HG03521 (cell line): ENCODE measurements around the gene TP63.

Source experiments
- ATAC-seq: cut with Tn5 transposase; IDR thresholded peaks from one replicate; pipeline ENCODE4 v1.9.1; 2021; ENCODE audit warnings: mild to moderate bottlenecking, moderate library complexity; ENCODE audit not compliant: unreplicated experiment

TP63 gene

GRCh38 chr3:189680723-189681122, 49.5 kb downstream of the TP63 start:
- ATAC-seq = no peak

DNA sequence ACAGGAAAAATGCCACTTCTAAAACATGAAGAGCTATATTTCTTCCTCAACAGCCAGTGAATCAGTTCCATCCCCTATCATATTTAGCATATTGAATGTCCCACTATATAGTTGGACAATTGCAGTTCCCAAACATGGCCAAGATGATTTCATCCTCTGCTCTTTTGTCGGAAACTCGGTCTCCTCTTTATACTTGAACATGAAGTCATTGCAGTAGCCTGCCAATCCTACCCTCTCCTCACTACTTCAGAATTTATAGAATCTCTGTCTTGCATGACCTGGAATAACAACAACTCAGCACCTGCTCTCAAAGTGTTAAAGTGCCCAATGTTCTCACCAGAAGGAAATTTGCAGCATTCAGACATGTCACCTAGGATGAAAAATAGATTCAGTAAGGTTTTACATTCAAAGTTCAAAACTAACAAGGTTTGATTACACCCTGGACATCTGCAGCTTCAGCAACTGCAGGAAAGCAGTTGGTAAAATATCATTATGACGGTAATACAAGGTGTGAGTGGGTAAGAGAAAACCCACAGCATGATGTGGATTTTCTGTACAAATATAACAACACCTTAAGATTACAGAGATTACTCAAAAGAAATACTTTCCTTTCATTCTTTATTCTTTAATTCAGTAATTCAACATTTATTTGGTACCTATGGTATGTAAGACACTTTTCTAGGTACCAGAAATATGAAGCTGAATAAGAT, 52.5 kb downstream of the TP63 start:
- no peak for ATAC-seq

- no peak for ATAC-seq
These were observed 53.1 kb downstream of the TP63 start for GRCh38 chr3:189684317-189684716.

GRCh38 chr3:189685291-189685690, 54.1 kb downstream of the TP63 start:
- no peak for ATAC-seq

- no peak for ATAC-seq
These were observed 54.7 kb downstream of the TP63 start for GRCh38 chr3:189685860-189686259.

DNA sequence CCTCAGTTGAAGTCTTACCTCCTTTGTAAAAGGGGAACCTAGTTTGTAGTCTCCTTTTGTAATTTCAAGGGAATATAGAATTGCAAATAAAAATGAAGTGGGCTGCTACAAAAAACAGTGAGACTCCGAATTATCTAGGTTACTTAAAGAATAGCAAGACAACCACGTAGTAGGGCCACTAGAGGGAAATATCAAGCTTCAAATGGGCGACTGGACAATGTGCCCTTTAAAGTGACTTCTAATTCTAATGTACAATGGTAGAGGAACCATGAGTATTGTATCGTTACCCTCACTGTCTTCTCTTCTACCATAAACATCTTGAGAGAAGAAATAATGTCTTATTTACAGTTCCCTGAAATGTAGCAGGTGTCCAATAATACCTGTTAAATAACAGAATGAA, 56.3 kb downstream of the TP63 start:
- no peak for ATAC-seq

DNA sequence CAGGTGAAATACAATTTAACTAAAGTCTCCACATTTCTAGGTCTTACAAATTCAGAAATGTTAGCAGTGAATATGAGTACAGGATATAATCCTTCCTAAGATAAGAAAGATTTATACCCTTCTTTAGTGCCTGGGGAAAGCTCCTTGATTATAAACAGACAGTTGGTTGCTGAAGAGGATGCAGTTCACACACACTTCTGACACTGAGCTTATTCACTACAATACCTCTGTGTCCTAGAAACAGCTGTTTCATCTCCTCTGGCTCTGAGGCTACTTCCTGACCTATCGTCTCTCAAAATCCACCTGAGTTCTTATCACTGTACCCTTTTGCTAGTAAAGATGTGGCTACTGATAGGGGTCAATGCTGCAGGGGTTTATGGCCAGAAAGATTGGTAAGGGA, 57.1 kb downstream of the TP63 start:
- no peak for ATAC-seq

DNA sequence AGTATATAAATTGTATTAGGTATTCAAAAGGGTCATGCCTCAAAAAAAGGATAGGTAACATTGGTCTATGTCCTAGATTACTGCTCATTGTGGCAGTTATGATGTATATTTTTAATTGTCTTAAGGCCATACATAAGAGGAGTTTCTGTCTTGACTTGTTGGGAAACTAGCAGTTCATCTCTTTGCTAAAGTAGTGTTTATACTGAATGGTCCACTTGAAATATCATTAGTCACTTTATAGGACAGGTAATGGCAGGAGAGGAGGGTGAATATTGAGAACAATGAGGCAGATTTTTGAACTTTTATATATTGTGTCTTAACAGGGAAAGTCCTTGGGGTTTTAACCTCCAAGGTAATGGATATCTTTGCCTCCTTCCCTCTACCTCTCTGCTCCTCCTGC, 58.4 kb downstream of the TP63 start:
- ATAC-seq = no peak

- no peak for ATAC-seq
These were observed 59.0 kb downstream of the TP63 start for GRCh38 chr3:189690237-189690636.

GRCh38 chr3:189690672-189691071, 59.5 kb downstream of the TP63 start:
- ATAC-seq = no peak

DNA sequence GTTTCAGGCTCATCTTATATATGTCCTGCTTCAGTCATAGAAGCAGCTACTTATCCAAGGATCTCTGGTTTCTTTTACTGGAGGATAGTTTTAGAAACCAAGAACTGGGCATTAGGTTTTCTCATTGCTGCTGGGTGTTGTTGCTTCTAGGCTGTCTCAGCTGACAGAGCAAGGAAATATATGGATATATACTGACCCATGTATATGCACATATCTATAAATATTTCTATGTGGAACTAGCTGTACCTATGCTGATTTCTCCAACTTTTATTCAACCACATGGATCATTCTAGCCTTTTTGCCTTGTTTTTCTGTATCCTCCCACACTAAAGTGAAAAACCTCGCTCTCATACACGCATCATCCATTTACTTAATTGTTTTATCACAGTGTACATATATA, 64.2 kb downstream of the TP63 start:
- no peak for ATAC-seq

DNA sequence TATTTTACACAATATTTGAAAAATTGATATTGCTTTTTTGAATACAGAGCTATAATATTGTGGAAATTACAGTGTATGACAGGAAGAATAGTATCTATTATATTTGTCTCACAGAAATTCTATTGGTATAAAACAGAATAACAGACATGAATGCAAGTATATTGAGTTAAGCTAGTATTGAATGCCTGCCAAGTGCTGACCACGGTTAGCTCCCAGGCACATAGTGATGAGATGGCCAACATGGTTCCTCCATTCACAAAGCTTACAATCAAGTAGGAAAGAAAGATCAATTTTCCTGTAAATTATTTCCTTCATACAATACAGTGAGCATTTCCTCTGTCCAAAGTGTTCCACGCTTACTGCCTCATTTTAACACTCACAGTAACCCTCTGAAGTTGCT, 67.6 kb downstream of the TP63 start:
- no peak for ATAC-seq

GRCh38 chr3:189699885-189700284, 68.7 kb downstream of the TP63 start:
- no peak for ATAC-seq

GRCh38 chr3:189702066-189702646, 71.0 kb downstream of the TP63 start:
- ATAC-seq = no peak

- no peak for ATAC-seq
These were observed 72.7 kb downstream of the TP63 start for GRCh38 chr3:189703865-189704264.

DNA sequence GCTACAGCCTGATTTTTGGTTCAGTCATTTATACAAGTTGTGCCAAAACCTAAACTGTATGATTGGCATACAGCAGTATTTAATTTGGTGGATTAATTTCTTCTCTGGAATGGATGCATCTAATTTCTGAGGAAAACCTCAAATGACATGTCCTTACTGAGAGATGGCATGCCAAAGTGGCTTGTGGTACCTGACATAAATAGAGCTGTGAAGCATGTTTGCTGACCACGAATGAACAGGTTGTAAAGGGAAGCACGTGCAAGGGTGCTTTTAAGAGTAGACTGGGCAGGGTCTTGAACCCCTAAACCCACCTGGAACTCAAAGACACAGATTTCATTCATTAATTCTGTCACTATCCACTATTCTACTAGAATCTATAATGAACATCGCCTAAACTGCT, 77.2 kb downstream of the TP63 start:
- no peak for ATAC-seq

DNA sequence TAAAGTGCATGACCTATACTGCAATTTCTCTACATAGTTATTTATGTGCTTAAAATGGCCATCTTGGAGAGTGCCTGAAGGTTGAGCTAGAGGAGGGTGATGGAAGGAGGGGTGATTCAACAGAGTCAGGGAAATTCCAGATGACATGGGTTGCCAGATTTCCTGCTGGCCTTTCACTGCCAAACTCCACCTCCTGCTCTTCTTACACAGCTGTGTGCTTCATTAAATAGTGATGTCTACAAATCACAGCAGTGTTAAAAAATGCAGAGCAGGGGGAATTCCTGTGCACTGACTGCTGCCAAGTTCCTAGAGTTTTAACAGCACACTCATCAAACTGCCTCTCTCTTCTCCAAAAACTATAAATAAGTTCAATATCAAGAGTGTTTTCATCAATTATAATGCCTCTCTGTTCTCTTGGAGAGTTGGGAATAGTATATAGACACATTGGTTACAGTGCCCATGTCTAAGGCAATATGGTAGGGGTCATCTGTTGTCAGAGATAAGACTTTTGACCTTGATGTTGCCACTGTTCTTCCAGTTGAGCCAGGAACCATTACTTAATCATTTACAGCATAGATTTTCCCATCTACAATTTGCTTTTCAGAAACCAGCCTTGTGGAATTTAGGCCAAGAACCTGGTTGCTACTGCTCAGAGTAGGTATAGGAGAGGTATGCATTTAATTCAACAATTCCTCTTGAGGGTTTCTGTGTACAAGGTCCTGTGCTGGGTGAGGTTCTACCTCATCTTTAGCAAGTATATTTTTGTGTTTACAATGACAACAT, 79.6 kb downstream of the TP63 start:
- ATAC-seq = no peak

DNA sequence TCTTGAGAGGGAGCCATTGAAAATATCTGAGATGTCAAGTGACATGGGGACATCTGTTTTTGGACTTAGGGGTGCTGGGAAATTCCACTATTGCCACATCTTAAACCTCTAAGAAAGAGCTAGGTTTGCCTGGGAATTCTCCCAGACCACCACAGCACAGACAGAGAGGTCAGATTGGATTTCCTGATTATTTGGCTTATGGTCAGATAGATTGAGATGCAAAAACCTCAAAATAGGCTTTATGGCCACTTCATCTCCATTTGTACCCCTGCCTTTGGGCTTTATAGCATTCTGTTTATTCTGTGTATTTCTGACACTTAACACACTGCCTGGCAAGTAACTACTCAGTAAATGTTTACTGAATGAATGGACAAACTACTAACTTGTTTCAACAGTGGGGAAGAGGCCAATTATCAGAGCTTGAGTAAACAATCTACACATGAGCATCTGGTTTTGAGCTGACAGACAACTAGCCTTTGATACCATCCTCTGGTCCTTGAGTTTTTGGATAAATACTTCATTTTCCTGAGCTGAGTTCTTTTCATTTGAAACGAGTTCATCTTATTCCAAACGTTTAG, 81.8 kb downstream of the TP63 start:
- no peak for ATAC-seq

GRCh38 chr3:189714991-189715961, 84.1 kb downstream of the TP63 start:
- ATAC-seq = peak; percentile 34

DNA sequence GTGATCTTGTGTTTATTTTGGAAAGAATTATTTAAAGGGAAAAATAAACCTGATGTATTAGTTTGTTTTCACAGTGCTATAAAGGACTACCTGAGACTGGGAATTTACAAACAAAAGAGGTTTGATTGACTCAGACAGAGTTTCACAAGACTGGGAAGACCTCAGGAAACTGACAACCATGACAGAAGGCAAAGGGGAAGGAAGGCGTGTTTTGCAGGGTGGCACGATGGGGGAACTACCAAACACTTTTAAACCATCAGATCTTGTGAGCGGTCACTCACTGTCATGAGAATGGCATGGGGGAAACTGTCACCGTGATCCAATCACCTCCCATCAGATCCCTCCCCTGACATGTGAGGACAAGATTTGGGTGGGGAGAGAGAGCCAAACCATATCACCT, 87.0 kb downstream of the TP63 start:
- no peak for ATAC-seq
